CD4-positive, alpha-beta T cell treated with Interleukin-1 beta for 1 hour (primary cell): ENCODE measurements around the gene VPS4A.

ENCODE experiments used
- DNase-seq, 2 donors: peaks; one replicate each; pipeline ENCODE4 v3.0.0-alpha.2; 2020 to 2022

Gene VPS4A

GRCh38 chr16:69368866-69369265, 57.7 kb downstream of the VPS4A start:
- no peak for DNase-seq

GRCh38 chr16:69371564-69371963, 60.4 kb downstream of the VPS4A start:
- peak in 1 of 2 donors; percentile 24 for DNase-seq

GRCh38 chr16:69373019-69373418, 61.9 kb downstream of the VPS4A start:
- no peak for DNase-seq
